Measurements from ENCODE around the gene FAM167B.

Gene FAM167B

DNA sequence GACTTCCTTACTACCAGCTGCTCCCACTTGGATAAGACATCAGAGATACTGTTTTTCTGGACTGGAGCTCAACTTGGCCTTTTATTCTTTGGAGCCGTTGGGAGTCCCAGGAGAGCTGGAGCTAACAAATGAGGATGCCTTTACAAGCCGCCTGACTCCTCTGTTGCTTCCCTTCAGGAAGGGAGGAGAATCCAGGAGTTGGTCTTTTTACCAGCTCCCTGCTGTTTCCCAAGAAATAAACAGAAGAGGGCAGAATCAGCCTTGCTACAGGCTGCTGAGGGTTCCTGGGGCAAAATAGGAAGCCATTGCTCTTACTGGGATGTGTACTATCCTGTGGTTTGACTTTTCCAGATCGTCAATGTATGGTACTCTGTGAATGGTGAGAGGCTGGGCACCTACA is 23.3 kb upstream of the FAM167B start:
- no peak for DNase-seq (ENCODE audit: low read depth)

GRCh38 chr1:32224285-32224684 is 22.7 kb upstream of the FAM167B start:
- DNase-seq (ENCODE audit: low read depth) = no peak

DNA sequence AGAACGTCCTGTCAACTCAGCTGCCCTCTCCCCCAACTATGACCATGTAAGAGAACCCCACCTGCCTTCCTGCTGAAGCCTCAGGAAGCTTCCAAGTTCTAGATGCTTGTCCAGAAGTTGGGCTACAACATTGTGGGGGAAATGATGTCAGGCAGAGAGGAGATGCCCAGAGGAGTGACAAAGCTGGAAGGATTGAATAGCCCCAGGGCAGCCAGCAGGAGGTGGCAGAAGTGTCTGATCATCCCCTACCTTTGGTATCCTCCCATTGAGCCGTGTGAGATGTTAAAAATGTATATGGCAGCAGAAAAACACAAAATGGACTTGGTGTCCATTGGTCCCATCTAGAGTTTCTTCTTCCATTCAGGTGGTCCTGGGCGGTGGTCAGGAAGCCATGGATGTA is 18.3 kb upstream of the FAM167B start:
- no peak for DNase-seq (ENCODE audit: low read depth)

DNA sequence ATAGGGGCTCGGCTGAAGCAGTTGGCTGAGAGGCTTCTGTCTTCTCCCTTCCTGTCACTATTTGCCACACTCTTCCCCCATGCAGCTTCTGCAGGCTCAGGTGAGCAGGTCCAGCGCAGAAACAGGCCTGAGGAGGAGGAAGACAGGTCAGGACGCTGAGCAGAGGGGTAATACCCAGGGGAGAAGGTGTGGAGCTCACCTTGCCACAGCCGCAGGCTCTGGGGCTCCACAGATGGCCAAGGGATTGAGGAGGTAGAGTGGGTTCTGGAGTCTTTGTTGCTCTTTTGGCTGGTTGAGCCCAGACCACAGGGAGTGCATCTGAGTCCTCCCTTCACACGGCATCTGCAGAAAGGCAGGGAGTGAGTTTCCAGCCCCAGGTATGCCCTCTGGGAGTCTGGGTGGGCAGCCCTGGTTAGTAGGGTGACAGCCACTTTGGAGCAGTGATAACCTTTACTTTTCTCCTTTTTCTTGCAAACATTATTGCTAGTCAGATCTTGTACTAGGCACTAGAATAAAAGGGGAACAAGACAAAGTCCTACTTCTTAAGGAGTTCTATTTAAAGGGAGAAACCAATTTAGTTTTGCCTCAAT is 15.1 kb upstream of the FAM167B start:
- no peak for DNase-seq (ENCODE audit: low read depth)

DNA sequence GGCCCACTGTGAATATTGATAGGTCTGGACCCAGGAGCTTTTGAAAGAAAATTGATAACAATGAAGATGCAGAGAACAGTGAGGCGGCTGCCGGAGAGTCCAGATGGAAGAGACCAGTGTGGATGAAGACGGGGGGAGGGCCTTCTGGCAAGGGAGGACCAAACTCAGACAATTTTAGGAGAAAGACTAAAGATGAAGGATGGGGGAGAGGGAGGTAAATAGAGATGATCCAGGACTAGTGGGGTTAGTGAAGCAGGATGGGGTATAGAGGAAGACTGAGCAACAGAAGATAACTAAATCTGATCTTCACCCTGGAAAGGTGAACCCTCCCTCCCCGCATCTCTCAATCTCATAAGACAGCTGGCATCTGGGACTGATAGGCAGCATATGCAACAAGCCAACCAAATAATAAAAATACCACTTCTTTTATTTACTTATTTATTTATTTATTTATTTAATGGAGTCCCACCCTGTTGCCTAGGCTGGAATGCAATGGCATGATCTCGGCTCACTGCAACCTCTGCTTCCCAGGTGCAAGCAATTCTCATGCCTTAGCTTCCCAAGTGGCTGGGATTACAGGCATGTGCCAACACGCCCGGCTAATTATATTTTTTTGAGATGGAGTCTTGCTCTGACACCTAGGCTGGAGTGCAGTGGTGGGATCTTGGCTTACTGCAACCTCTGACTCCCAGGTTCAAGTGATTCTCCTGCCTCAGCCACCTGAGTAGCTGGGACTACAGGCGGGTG is 14.3 kb upstream of the FAM167B start:
- DNase-seq (ENCODE audit: low read depth) = no peak

GRCh38 chr1:32234792-32235191 is 12.2 kb upstream of the FAM167B start:
- DNase-seq (ENCODE audit: low read depth) = no peak

- DNase-seq (ENCODE audit: low read depth) = no peak
Observed at GRCh38 chr1:32239337-32239736, 7.7 kb upstream of the FAM167B start.

- no peak for DNase-seq (ENCODE audit: low read depth)
Observed at GRCh38 chr1:32239790-32240139, 7.3 kb upstream of the FAM167B start.

DNA sequence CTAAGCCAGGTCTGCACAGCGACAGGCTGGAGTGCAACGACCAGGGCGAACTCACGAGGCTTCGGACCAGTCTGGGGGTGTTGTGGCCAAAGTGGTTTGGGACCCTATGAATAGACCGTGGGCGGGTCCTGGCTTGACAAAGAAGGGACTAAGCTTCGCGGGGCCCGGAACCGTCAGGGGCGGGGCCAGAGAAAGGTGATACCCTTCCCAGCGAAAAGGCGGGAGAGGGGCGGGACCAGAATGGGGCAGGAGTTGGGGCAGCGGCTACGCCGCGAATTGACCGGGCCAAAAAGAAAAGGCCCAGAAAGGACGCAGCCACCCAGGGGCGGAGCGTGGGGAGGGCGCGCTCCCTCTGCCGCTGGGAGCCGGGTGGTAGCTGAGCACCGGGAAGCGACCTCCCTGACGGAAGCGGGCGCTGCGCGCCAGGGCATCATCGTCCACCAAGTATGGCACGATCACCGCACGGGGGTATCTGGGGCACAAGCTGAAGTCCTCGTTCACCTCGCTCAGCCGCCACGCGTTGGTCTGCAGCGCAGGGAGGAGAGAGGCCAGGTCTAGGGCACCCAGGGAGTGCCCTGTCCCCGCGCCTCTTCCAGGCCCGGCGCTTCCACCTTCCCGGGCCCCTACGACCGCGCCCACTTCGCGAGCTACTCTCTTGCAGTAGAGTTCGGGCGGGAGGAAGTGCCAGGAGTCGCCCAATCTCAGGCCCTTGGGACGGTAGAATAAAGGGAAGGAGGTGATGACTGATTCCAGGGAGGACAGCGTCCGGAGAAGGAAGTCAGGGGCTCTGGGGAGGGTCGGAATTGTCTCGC is 6.7 kb upstream of the FAM167B start:
- DNase-seq (ENCODE audit: low read depth) = no peak

DNA sequence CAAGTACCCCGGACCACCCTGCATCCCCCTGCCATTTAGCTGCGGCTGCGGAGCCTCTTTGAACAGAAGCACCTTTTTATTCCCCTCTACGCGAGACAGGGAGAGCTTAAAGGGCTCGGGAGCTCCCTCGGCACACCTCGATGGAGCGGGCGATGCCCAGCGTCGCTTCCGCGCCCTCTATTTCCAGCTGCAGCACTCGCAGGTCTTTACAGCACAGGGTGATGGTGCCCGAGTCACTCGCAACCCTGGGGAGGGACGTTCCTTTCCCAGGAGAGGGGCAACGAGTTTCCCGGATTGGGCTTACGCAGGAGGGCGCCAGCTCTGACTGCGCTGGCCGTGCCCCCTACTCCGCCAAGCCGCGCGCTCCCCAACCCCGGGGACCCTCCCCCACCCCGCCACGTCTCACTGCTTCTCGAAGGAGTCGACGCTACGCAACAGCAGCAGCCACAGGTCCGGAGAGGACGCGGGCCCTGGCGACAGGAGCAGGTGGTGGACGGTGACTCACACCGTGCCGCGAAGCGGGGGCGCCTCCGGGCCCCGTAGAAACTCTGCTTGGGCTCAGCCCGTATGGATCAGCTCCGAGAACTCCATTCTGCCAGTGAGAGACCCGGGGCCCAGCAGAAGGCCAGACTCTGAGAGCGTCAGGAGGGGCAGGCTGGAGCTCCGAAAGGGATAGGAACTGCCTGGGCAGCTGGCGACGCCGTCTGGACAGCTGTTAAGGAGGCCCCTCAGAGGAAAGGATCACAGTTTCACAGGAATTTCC is 5.8 kb upstream of the FAM167B start:
- DNase-seq (ENCODE audit: low read depth) = no peak

DNA sequence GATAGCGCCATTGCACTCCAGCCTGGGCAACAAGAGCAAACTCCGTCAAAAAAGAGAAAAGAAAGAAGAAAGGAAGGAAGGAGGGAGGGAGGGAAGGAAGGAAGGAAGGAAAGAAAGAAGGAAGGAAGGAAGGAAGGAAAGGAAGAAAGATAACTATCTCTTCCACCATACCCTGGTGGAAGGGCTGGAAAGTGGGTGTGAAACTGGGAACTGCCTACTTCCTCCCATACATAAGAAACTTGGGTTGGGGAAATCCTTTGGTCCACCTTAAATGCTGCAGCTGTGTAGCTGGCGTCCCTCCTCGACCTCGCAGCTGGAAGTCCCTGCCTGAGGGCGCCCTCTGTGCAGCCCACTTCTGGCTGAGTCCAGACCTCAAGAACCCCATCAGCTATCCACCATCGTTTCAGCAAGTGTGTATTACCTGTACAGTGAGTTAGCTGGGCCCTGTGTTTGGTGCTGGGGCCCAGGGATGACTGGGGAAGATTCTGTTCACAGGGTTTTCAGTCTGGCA is 4.6 kb upstream of the FAM167B start:
- DNase-seq (ENCODE audit: low read depth) = no peak

GRCh38 chr1:32247452-32247851 is 430 bp downstream of the FAM167B start:
- DNase-seq (ENCODE audit: low read depth) = no peak

DNA sequence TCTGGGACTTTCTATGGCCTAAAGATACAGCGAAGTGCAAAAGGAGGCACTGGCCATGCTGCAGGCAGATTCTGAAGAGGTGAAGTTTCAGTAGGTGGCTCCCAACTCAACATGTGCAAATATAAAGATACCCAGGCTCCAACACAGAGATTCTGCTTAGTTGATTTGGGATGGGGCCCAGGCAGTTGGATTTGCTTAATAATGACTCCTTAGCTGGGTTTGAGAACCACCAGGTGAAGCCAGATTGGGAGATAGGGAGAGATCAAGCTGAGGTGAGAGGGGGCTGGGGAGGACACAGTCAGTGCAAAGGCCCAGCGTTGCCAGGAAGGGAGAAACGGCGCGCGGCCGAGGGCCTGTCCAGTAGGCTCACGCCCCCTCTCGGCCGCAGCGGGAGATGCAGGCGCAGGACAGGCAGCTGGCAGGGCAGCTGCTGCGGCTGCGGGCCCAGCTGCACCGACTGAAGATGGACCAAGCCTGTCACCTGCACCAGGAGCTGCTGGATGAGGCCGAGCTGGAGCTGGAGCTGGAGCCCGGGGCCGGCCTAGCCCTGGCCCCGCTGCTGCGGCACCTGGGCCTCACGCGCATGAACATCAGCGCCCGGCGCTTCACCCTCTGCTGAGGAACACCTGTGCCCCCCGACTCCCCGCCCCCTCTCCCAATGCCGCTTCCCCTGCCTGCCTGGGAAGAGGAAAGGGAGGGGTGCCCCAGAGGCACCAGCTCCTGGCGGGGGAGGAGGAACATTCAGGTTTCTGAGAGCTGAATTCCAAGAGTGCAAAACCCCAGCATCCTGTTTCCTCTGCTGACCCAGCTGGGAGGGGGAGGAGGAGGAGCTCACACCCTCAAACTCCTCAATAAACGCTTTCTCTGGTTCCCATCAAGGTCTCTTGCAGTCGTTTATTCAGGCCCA is 1.2 kb downstream of the FAM167B start:
- DNase-seq (ENCODE audit: low read depth) = no peak

GRCh38 chr1:32249831-32250525 is 3.0 kb downstream of the FAM167B start:
- no peak for DNase-seq (ENCODE audit: low read depth)

- DNase-seq (ENCODE audit: low read depth) = no peak
Observed at GRCh38 chr1:32250893-32251716, 4.1 kb downstream of the FAM167B start, which contains the start of gene LCK. LCK (plus strand) TSS chr1:32251265; CDS start chr1:32274330, 23,065 bp downstream.

DNA sequence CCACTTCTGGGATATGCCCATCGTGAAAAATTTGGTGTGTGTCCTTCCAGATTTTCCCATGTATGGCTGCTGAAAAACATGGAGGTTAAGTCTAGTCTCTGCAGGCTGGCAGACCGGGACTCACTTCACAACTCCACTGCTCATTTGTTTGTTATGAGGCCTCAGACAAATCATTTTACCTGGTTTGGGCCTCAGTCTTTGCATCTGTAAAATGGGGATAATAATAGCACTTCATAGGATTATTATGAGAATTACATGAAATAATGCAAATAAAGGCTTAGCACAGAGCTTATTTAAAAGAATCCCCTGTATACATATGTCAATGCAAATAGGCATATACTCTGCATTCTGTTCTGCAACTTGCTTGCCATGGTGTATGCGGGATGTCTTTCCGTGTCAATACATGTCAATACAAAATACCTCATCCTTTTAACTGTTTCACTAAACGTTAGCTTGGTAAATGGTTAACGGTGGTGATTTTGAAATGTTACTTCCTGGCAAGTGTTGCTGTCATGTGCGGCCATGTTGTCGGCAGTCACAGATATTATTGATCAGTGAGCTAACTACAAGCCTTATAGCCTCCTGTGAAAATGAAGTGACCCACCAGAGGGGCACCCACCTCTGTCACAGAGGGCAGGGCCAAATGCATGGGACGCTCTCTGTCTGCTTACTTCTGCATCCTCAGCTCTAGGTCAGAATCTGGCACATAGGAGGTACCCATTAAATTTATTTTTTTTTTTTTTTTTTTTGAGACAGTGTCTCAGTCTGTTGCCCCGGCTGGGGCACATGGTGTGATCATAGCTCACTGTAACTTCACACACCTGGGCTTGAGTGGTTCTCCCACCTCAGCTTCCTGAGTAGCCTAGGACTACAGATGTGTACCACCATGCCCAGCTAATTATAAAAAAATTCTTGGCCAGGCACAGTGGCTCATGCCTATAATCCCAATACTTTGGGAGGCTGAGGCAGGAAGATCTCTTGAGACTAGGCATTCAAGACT is 8.3 kb downstream of the FAM167B start:
- DNase-seq (ENCODE audit: low read depth) = no peak

DNA sequence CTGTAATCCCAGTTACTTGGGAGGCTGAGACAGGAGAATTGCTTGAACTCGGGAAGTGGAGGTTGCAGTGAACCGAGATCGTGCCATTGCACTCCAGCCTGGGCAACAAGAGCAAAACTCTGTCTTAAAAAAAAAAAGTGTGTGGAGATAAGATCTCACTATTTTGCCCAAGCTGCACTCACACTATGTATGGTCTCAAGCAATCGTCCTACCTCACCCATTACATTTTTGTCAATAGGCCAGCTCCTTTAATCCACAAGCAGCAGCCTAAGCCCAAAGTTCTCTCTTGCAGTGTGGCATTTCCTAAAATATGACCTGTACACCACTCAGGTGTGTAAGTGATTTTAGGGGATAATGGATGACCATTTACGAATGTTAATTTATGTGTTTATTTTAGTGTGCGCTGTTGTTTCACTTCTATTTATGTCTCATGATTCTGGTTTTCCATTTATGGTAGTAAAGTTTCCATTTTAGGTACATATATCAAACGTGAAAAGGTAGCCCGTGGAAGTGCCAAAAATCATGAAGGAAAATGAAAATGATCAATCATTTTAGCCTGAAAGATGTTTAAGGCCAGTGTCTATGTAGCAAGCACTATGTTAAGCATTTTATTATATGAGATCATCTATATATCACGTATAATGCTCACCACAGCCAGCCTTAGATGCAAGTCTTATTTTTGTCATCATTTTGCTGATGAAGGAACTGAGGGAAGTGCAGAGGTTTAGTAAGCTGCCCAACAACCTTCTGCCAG is 9.6 kb downstream of the FAM167B start:
- no peak for DNase-seq (ENCODE audit: low read depth)

- DNase-seq (ENCODE audit: low read depth) = no peak
Observed at GRCh38 chr1:32257227-32257508, 10.1 kb downstream of the FAM167B start.
